DND-41 (cell line): ENCODE data around the gene HBG2.

Experiments used
- CTCF ChIP-seq: IDR thresholded peaks from 2 replicates; pipeline ENCODE4 v1.5.1; 2012; ENCODE audit warnings: borderline replicate concordance, low read length, moderate library complexity, mild to moderate bottlenecking; ENCODE audit not compliant: poor library complexity, severe bottlenecking; ENCODE audit errors: extremely low read depth
- EZH2 ChIP-seq: IDR thresholded peaks from 3 replicates; pipeline ENCODE4 v1.6.1; 2012; ENCODE audit warnings: borderline replicate concordance, low read depth, mild to moderate bottlenecking, moderate library complexity, low read length, inconsistent platforms; ENCODE audit not compliant: severe bottlenecking

- TF ChIP-seq CTCF = no peak
- no peak for TF ChIP-seq EZH2
Measured at GRCh38 chr11:5280582-5281102, 26.1 kb upstream of the HBG2 start.
